ENCODE measurements around the gene KAZN. TPM values are rescaled to one million over a fixed set of nuclear protein-coding genes. Genes with fewer than 3 reads are reported as not detected.

KAZN gene
- total RNA-seq, 1 experiment from 2014 or later: 15.6 TPM

DNA sequence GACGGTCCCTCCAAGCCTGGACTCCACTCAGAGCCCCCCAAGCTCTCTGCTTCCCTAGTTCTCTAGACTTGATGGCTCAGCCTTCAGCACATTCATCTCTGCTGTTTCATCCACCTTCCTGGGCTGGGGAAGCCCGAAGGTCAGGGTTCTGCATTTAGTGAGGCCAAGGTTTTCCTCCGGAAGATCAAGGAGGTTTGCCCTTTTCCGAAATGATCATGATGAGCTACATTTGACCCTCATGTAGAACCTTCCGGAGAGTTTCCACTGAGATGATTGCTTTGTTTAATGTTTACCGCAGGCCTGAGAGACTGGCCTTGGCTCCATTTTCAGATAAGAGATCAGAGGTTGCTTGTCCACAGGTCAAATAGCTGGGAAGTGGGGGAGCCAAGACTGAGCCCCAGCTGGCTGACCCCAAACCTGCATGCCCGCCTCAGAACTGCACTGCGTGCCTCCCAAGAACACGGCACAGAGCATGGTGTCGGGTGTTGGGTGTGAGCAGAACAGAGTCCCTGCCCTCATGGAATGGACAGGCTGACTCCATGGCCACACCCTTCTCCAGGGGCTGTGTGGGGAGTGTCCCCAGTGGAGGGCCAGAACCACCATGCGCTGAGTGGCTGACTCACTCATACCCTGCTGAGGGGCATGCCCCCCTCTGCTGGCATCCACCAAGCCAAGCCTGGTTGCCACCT, 354.3 kb downstream of the KAZN start:
- ChIA-PET POLR2A (ENCODE audit: unreplicated experiment) (no interaction called here), CTCF (no interaction called here)
- H3K27ac ChIP-seq: no peak overlapping the region
- no peaks in the 10 kb centered on the region for H3K9me3 ChIP-seq (ENCODE audit: insufficient read depth, low read depth)
- H3K4me3 ChIP-seq: no peak overlapping the region
- H3K4me2 ChIP-seq: no peak overlapping the region
- no peaks in the 10 kb centered on the region for H3F3A ChIP-seq (ENCODE audit: insufficient read depth, low read depth)
- H3K36me3 ChIP-seq (ENCODE audit: low read depth): no peaks in the 10 kb centered on the region
- H3K9me2 ChIP-seq (ENCODE audit: insufficient read depth): no peaks in the 10 kb centered on the region
- H2AFZ ChIP-seq: no peak overlapping the region
- no peak for DNase-seq
- no peaks in the 10 kb centered on the region for H4K20me1 ChIP-seq (ENCODE audit: insufficient read depth)
- TF ChIP-seq EZH2 (IDR thresholded peaks at IDR 0.05; ENCODE audit: low read depth): no peak
- TF ChIP-seq CTCF (conservative IDR thresholded peaks at IDR 0.05): no peak
- intact Hi-C loops (cut with micrococcal nuclease; ENCODE audit: unreplicated experiment): no loop called here
- BruUV-seq (replicated peaks): no TSS peak
- H3K79me2 ChIP-seq (ENCODE audit: low read depth): no peaks in the 10 kb centered on the region
- H3K4me1 ChIP-seq (replicated peaks; ENCODE audit: insufficient read depth): no peaks in the 10 kb centered on the region
- H3K27me3 ChIP-seq (ENCODE audit: insufficient read depth, low read depth): no peaks in the 10 kb centered on the region

- H3F3A ChIP-seq (ENCODE audit: insufficient read depth, low read depth): no peaks in the 10 kb centered on the region
- BruUV-seq (replicated peaks): no TSS peak
- H4K20me1 ChIP-seq (ENCODE audit: insufficient read depth): no peaks in the 10 kb centered on the region
- no peaks in the 10 kb centered on the region for H3K79me2 ChIP-seq (ENCODE audit: low read depth)
- H3K9me2 ChIP-seq (ENCODE audit: insufficient read depth): no peaks in the 10 kb centered on the region
- no peaks in the 10 kb centered on the region for H3K36me3 ChIP-seq (ENCODE audit: low read depth)
- no peak overlapping the region for H2AFZ ChIP-seq
- no peak overlapping the region for H3K27ac ChIP-seq
- intact Hi-C loops (cut with micrococcal nuclease; ENCODE audit: unreplicated experiment): no loop called here
- peak in 1 of 2 experiments; percentile 37 for DNase-seq
- no peaks in the 10 kb centered on the region for H3K9me3 ChIP-seq (ENCODE audit: insufficient read depth, low read depth)
- ChIA-PET CTCF (no interaction called here), POLR2A (ENCODE audit: unreplicated experiment) (no interaction called here)
- H3K4me2 ChIP-seq: no peak overlapping the region
- TF ChIP-seq EZH2 (IDR thresholded peaks at IDR 0.05; ENCODE audit: low read depth) (no peak), CTCF (conservative IDR thresholded peaks at IDR 0.05) (no peak)
- H3K27me3 ChIP-seq (ENCODE audit: insufficient read depth, low read depth): no peaks in the 10 kb centered on the region
- no peak overlapping the region for H3K4me3 ChIP-seq
- H3K4me1 ChIP-seq (replicated peaks; ENCODE audit: insufficient read depth): no peaks in the 10 kb centered on the region
These were observed 355.7 kb downstream of the KAZN start for GRCh38 chr1:14954210-14954609.

DNA sequence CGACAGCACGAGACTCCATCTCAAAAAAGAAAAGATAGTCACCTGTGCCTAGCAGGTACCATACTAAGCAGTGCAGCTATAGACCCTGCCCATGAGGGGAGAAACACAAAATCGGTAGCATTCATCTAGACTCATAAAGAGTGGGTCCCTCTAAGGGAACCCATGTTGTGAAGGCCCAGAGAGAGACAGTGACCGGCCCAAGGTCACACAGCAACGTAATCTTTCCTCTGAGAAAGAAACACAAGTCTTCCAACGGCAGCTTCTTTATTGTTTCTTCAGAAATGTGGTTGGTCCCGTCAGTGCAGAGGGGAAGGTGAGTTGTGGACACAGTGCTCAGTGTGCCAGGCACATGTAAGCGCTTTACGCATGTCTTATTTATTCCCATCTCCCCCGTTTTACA, 356.4 kb downstream of the KAZN start:
- H3K36me3 ChIP-seq (ENCODE audit: low read depth): no peaks in the 10 kb centered on the region
- DNase-seq: no peak
- no peak overlapping the region for H2AFZ ChIP-seq
- no peak overlapping the region for H3K4me3 ChIP-seq
- H3K79me2 ChIP-seq (ENCODE audit: low read depth): no peaks in the 10 kb centered on the region
- no TSS peak for BruUV-seq (replicated peaks)
- POLR2A ChIA-PET (ENCODE audit: unreplicated experiment): no interaction called here
- no peaks in the 10 kb centered on the region for H3F3A ChIP-seq (ENCODE audit: insufficient read depth, low read depth)
- no peaks in the 10 kb centered on the region for H3K9me3 ChIP-seq (ENCODE audit: insufficient read depth, low read depth)
- no peaks in the 10 kb centered on the region for H3K27me3 ChIP-seq (ENCODE audit: insufficient read depth, low read depth)
- H4K20me1 ChIP-seq (ENCODE audit: insufficient read depth): no peaks in the 10 kb centered on the region
- H3K4me2 ChIP-seq: no peak overlapping the region
- CTCF ChIA-PET: no interaction called here
- no peak overlapping the region for H3K27ac ChIP-seq
- TF ChIP-seq EZH2 (IDR thresholded peaks at IDR 0.05; ENCODE audit: low read depth) (no peak), CTCF (conservative IDR thresholded peaks at IDR 0.05) (no peak)
- H3K9me2 ChIP-seq (ENCODE audit: insufficient read depth): no peaks in the 10 kb centered on the region
- intact Hi-C loops (cut with micrococcal nuclease; ENCODE audit: unreplicated experiment): no loop called here
- H3K4me1 ChIP-seq (replicated peaks; ENCODE audit: insufficient read depth): no peaks in the 10 kb centered on the region
